PC-9 (cell line): ENCODE results near the gene KRTAP10-3. TPM values are rescaled to one million over a fixed set of nuclear protein-coding genes. Genes with fewer than 3 reads are reported as not detected.

Source experiments
- BruUV-seq: library from RNA; stranded (reverse); fragments of 400-500 nt; replicated peaks from 2 replicates; lab custom pipeline; 2021; lab: Mats Ljungman, UMichigan
- CTCF ChIA-PET: fragments of 300-600 bp; sonication (Branson Sonifier 250); formaldehyde crosslinking; loops from one replicate; lab custom pipeline; 2022; ENCODE audit warnings: antibody characterized with exemption; lab: Charles Lee
- POLR2A ChIA-PET: fragments of 300-600 bp; sonication (Branson Sonifier 250); formaldehyde crosslinking; loops from one replicate; lab custom pipeline; 2022; ENCODE audit warnings: antibody characterized with exemption; ENCODE audit not compliant: unreplicated experiment; lab: Charles Lee
- DNase-seq, 2 experiments: peaks; one replicate each; pipeline versions ENCODE4 v3.0.0 to v3.0.0-alpha.2; 2015 to 2022; ENCODE audit warnings: mixed read lengths in 1 of 2
- H2AFZ ChIP-seq: fragments of 200-600 bp; sonication (generic); 2 replicates; pipeline ENCODE4 v1.8.1; 2017; ENCODE audit warnings: antibody characterized with exemption
- H3F3A ChIP-seq: fragments of 200-600 bp; sonication (generic); 2 replicates; pipeline ENCODE4 v1.8.1; 2017; ENCODE audit warnings: antibody characterized with exemption, mild to moderate bottlenecking, low read depth; ENCODE audit not compliant: insufficient read depth
- H3K27ac ChIP-seq: fragments of 200-600 bp; sonication (generic); 2 replicates; pipeline ENCODE4 v1.6.1; 2016; ENCODE audit warnings: mixed run types
- H3K27me3 ChIP-seq: fragments of 200-600 bp; sonication (generic); 2 replicates; pipeline ENCODE4 v1.6.1; 2016; ENCODE audit warnings: low read depth, mixed run types; ENCODE audit not compliant: insufficient read depth
- H3K36me3 ChIP-seq: fragments of 200-600 bp; sonication (generic); 2 replicates; pipeline ENCODE4 v1.6.1; 2016; ENCODE audit warnings: low read depth, mixed run types
- H3K4me1 ChIP-seq: fragments of 200-600 bp; sonication (generic); replicated peaks from 2 replicates; pipeline ENCODE4 v1.6.1; 2016; ENCODE audit warnings: mixed run types; ENCODE audit not compliant: insufficient read depth
- H3K4me2 ChIP-seq: fragments of 200-600 bp; sonication (generic); 2 replicates; pipeline ENCODE4 v1.6.1; 2017; ENCODE audit warnings: mixed run types
- H3K4me3 ChIP-seq: fragments of 200-600 bp; sonication (generic); 2 replicates; pipeline ENCODE4 v1.6.1; 2016; ENCODE audit warnings: mixed run types
- H3K79me2 ChIP-seq: fragments of 200-600 bp; sonication (generic); 2 replicates; pipeline ENCODE4 v1.6.1; 2017; ENCODE audit warnings: low read depth, mixed run types
- H3K9me2 ChIP-seq: fragments of 200-600 bp; sonication (generic); 2 replicates; pipeline ENCODE4 v1.8.1; 2017; ENCODE audit warnings: mild to moderate bottlenecking; ENCODE audit not compliant: insufficient read depth
- H3K9me3 ChIP-seq: fragments of 200-600 bp; sonication (generic); 2 replicates; pipeline ENCODE4 v1.8.1; 2016; ENCODE audit warnings: low read depth; ENCODE audit not compliant: insufficient read depth
- H4K20me1 ChIP-seq: fragments of 200-600 bp; sonication (generic); 2 replicates; pipeline ENCODE4 v1.8.1; 2017; ENCODE audit not compliant: insufficient read depth
- EZH2 ChIP-seq: fragments of 200-600 bp; sonication (generic); IDR thresholded peaks from 2 replicates; pipeline ENCODE4 v1.8.0; 2017; ENCODE audit warnings: antibody characterized with exemption, low read depth
- intact Hi-C: fragments of 100-400 bp; cut with micrococcal nuclease; formaldehyde crosslinking; loops from one replicate; pipeline ENCODE4 v1.10.0; 2022; ENCODE audit not compliant: unreplicated experiment
- total RNA-seq: library from RNA; stranded (reverse); gene quantifications from 2 replicates; pipeline ENCODE4 v1.2.3, GENCODE V29; 2021
- TF ChIP-seq, protein P1 (sequence below): fragments of 200-600 bp; sonication (generic); conservative IDR thresholded peaks from 2 replicates; pipeline ENCODE4 v1.6.1; 2017; ENCODE audit warnings: mixed run types, antibody characterized with exemption, mild to moderate bottlenecking, moderate library complexity

Gene KRTAP10-3
- total RNA-seq, 1 experiment from 2014 or later: not detected

- ChIA-PET CTCF (no interaction called here), POLR2A (interaction anchor here (0.7 kb wide), 1 partner anchor 553 kb away, joined by 4 read pairs; no protein-coding TSS in a partner anchor)
- no peaks in the 10 kb centered on the region for H3K4me1 ChIP-seq
- H3K27ac ChIP-seq: no peak overlapping the region
- intact Hi-C loops: no loop called here
- no peak for DNase-seq
- H3K4me3 ChIP-seq: no peak overlapping the region
- no peak overlapping the region for H3K4me2 ChIP-seq
- H3K9me3 ChIP-seq: peaks cover 3% of the 10 kb centered on the region; the same call in 1 of the 2 replicates
- no peaks in the 10 kb centered on the region for H3K79me2 ChIP-seq
- H3F3A ChIP-seq: no peaks in the 10 kb centered on the region
- TF ChIP-seq EZH2: no peak
- TF ChIP-seq, protein P1, sequence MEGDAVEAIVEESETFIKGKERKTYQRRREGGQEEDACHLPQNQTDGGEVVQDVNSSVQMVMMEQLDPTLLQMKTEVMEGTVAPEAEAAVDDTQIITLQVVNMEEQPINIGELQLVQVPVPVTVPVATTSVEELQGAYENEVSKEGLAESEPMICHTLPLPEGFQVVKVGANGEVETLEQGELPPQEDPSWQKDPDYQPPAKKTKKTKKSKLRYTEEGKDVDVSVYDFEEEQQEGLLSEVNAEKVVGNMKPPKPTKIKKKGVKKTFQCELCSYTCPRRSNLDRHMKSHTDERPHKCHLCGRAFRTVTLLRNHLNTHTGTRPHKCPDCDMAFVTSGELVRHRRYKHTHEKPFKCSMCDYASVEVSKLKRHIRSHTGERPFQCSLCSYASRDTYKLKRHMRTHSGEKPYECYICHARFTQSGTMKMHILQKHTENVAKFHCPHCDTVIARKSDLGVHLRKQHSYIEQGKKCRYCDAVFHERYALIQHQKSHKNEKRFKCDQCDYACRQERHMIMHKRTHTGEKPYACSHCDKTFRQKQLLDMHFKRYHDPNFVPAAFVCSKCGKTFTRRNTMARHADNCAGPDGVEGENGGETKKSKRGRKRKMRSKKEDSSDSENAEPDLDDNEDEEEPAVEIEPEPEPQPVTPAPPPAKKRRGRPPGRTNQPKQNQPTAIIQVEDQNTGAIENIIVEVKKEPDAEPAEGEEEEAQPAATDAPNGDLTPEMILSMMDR: no peak
- no peak overlapping the region for H2AFZ ChIP-seq
- no peaks in the 10 kb centered on the region for H3K36me3 ChIP-seq
- peaks cover 31% of the 10 kb centered on the region for H3K27me3 ChIP-seq
- no peaks in the 10 kb centered on the region for H4K20me1 ChIP-seq
- BruUV-seq: no TSS peak
- no peaks in the 10 kb centered on the region for H3K9me2 ChIP-seq
Observed at GRCh38 chr21:44537930-44538911, 20.4 kb downstream of the KRTAP10-3 start.

DNA sequence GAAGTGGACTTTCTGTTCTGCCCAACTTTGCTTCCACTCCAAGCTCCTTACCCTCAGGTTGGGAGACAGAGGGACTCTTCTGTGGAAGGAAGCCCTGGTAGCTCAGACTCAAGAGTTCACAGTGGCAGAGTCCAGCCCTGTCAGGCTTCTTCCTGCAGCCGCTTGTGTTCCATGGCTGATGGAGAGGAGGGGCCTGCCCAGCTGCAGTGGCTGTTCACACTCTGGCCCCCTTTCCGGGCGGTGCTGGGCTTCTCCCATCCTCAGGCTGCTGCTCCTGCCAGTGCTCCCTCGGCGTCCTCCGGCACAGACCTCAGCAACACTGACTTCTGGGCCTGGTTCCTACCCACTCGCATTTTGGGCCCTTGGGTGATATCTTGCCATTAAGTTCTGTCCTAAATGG lies 22.6 kb downstream of the KRTAP10-3 start:
- Histone ChIP-seq H4K20me1 (no peaks in the 10 kb centered on the region), H3K9me3 (no peaks in the 10 kb centered on the region), H3K4me3 (no peak overlapping the region), H3K27ac (no peak overlapping the region), H3F3A (no peaks in the 10 kb centered on the region), H3K27me3 (peaks cover 33% of the 10 kb centered on the region), H3K36me3 (no peaks in the 10 kb centered on the region), H3K79me2 (no peaks in the 10 kb centered on the region), H3K9me2 (no peaks in the 10 kb centered on the region), H3K4me1 (no peaks in the 10 kb centered on the region), H2AFZ (no peak overlapping the region), H3K4me2 (no peak overlapping the region)
- ChIA-PET CTCF (no interaction called here), POLR2A (no interaction called here)
- no peak for TF ChIP-seq EZH2
- intact Hi-C loops: no loop called here
- no TSS peak for BruUV-seq
- DNase-seq: no peak

DNA sequence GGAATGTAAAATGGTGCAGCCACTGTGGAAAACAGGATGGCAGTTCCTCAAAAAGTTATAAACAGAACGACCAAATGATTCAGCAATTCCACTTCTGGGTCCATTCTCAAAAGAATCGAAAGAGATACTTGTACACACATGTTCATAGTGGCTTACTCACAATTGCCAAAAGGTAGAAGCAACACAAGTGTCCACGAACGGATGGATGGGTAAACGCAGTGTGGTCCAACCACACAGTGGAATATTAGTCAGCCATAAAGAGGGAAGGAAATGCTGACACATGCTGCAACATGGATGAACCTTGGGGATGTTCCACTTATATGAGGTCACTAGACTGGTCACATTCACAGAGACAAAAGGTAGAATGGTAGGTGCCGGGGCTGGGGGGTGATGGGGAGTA lies 23.9 kb downstream of the KRTAP10-3 start:
- H3K9me3 ChIP-seq: no peaks in the 10 kb centered on the region
- ChIA-PET POLR2A (no interaction called here), CTCF (no interaction called here)
- intact Hi-C loops: no loop called here
- BruUV-seq: no TSS peak
- H3K4me1 ChIP-seq: no peaks in the 10 kb centered on the region
- no peaks in the 10 kb centered on the region for H3K9me2 ChIP-seq
- H3K79me2 ChIP-seq: no peaks in the 10 kb centered on the region
- H3F3A ChIP-seq: no peaks in the 10 kb centered on the region
- no peak for DNase-seq
- H3K4me2 ChIP-seq: no peak overlapping the region
- no peaks in the 10 kb centered on the region for H3K36me3 ChIP-seq
- TF ChIP-seq, protein P1: no peak
- TF ChIP-seq EZH2: no peak
- no peak overlapping the region for H3K4me3 ChIP-seq
- peaks cover 36% of the 10 kb centered on the region for H3K27me3 ChIP-seq
- H4K20me1 ChIP-seq: no peaks in the 10 kb centered on the region
- H3K27ac ChIP-seq: no peak overlapping the region
- H2AFZ ChIP-seq: no peak overlapping the region
